Measurements from ENCODE around the gene GNA14.
"Not testable (repeated sequence)": the region's sequence is repeated elsewhere in the genome, so short reads cannot be mapped to it uniquely, and the experiment has no call there.

GNA14 gene

GRCh38 chr9:77588271-77588937 is 59.7 kb downstream of the GNA14 start:
- FAIRE-seq, result peak; percentile 77
- peak; percentile 69 for DNase-seq (ENCODE audit: low spot score)

GRCh38 chr9:77587851-77588250 is 60.3 kb downstream of the GNA14 start:
- no peak for FAIRE-seq
- DNase-seq (ENCODE audit: low spot score), result no peak

- FAIRE-seq (no peak), DNase-seq (ENCODE audit: low spot score) (no peak)
These were observed 61.1 kb downstream of the GNA14 start for GRCh38 chr9:77587042-77587441.

- DNase-seq (ENCODE audit: low spot score) (no peak), FAIRE-seq (no peak)
These were observed 61.5 kb downstream of the GNA14 start for GRCh38 chr9:77586591-77586990.

- DNase-seq (ENCODE audit: low spot score) (no peak), FAIRE-seq (no peak)
These were observed 62.8 kb downstream of the GNA14 start for GRCh38 chr9:77585335-77585786.

GRCh38 chr9:77584927-77585326 is 63.2 kb downstream of the GNA14 start:
- not testable (repeated sequence) for FAIRE-seq; DNase-seq (ENCODE audit: low spot score)

GRCh38 chr9:77582961-77583576 is 65.1 kb downstream of the GNA14 start:
- FAIRE-seq (no peak), DNase-seq (ENCODE audit: low spot score) (no peak)

- no peak for DNase-seq (ENCODE audit: low spot score)
- FAIRE-seq, result no peak
These were observed 65.6 kb downstream of the GNA14 start for GRCh38 chr9:77582525-77582924.

- no peak for FAIRE-seq
These were observed 72.3 kb downstream of the GNA14 start for GRCh38 chr9:77575785-77576184.

GRCh38 chr9:77569335-77569734 is 78.8 kb downstream of the GNA14 start:
- FAIRE-seq (no peak), DNase-seq (ENCODE audit: low spot score) (no peak)

More at GRCh38 chr9:77575785-77576184, 72.3 kb downstream of the GNA14 start:
- no peak for DNase-seq (ENCODE audit: low spot score)

GRCh38 chr9:77563174-77563573 is 84.9 kb downstream of the GNA14 start:
- DNase-seq (ENCODE audit: low spot score), result no peak
- no peak for FAIRE-seq

- FAIRE-seq (no peak), DNase-seq (ENCODE audit: low spot score) (no peak)
These were observed 85.9 kb downstream of the GNA14 start for GRCh38 chr9:77562019-77562748.

- DNase-seq (ENCODE audit: low spot score) (no peak), FAIRE-seq (no peak)
These were observed 86.6 kb downstream of the GNA14 start for GRCh38 chr9:77561331-77562018.

GRCh38 chr9:77556396-77556795 is 91.7 kb downstream of the GNA14 start:
- no peak for FAIRE-seq
- DNase-seq (ENCODE audit: low spot score), result no peak

- DNase-seq (ENCODE audit: low spot score) (no peak), FAIRE-seq (no peak)
These were observed 93.5 kb downstream of the GNA14 start for GRCh38 chr9:77554586-77555105.

- DNase-seq (ENCODE audit: low spot score), result no peak
- FAIRE-seq, result no peak
These were observed 100.9 kb downstream of the GNA14 start for GRCh38 chr9:77547106-77547730.

GRCh38 chr9:77546376-77546950 is 101.7 kb downstream of the GNA14 start:
- no peak for FAIRE-seq
- DNase-seq (ENCODE audit: low spot score), result no peak

- FAIRE-seq (no peak), DNase-seq (ENCODE audit: low spot score) (no peak)
These were observed 103.6 kb downstream of the GNA14 start for GRCh38 chr9:77544546-77544945.

- DNase-seq (ENCODE audit: low spot score) (no peak), FAIRE-seq (no peak)
These were observed 104.8 kb downstream of the GNA14 start for GRCh38 chr9:77543131-77543822.

- FAIRE-seq, result no peak
These were observed 106.5 kb downstream of the GNA14 start for GRCh38 chr9:77541600-77541999.

More at GRCh38 chr9:77541600-77541999, 106.5 kb downstream of the GNA14 start:
- no peak for DNase-seq (ENCODE audit: low spot score)

All from RCC 7860 (cell line).